ENCODE measurements around the gene ZNF474.

ZNF474 gene

DNA sequence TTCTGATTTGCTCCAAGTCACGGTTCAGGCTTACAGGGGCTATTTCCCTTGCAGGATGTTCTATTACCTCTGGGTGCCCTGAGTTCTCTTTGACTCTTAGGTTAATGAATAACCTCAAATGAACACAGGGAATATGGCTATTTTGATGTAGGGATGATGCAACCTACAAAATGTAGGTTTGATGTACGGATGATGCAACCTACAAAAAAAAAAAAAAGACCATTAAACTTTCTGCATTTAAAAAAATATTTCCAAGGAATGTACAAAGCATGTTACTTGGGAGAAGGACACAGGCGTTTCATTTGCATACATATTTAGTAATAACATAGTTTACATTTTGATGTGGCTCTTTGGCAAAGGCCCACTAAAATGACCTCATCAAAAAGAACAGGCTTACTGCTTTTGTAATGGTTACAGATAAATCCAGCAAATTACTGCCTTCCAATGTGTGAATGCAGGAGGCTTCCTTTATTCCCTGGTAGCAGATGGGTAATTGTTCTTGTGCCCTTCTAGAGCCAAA lies 36.3 kb downstream of the ZNF474 start:
- TF ChIP-seq CTCF (IDR thresholded peaks at IDR 0.05), result no peak
- Histone ChIP-seq H3K4me3 (ENCODE audit: low read depth in 1 of 2, low read length in 1 of 2) (no peak overlapping the region), H3K36me3 (no peaks in the 10 kb centered on the region), H3K27me3 (no peaks in the 10 kb centered on the region), H3K27ac (no peak overlapping the region), H3K9me3 (no peaks in the 10 kb centered on the region), H3K4me1 (ENCODE audit: control insufficient read depth in 1 of 2, insufficient read depth in 1 of 2, low read depth in 1 of 2, low read length in 1 of 2) (no peaks in the 10 kb centered on the region)

DNA sequence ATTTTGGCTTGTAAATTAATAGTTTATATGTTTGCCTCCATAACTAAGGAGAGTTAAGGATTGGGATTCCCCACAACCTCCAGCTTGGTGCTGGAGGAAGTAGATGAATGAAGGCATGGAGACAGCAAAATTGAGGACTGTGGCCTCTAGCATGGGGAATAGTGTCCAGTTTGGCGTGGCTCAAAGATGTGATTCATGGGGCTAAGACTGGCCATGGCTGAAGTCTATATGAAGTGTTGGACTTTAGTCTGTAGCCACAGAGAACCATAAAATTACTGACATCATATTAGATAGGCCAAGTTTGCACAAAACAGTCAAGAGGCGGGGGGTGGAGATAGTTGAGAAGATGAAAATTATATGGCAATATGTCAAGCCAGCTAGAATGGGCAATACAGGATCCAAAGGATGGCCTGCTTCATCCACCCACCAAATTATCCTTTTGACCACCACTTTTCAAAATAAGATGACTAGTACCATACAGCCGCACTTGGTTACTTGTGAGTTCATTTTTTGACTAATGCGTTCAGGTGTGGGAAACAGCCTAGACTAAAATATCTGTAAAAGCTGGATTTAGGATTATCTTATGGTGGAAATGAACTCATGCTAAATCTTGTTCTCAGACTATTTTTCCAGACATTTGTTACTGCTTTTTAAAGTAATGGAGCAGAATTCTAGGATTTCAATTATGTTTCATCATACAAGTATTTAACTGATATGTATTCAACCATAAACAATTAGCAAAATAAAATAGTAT lies 40.2 kb downstream of the ZNF474 start:
- Histone ChIP-seq H3K27ac (no peak overlapping the region), H3K4me3 (ENCODE audit: low read depth in 1 of 2, low read length in 1 of 2) (no peak overlapping the region), H3K4me1 (ENCODE audit: control insufficient read depth in 1 of 2, insufficient read depth in 1 of 2, low read depth in 1 of 2, low read length in 1 of 2) (no peaks in the 10 kb centered on the region), H3K36me3 (no peaks in the 10 kb centered on the region), H3K9me3 (no peaks in the 10 kb centered on the region), H3K27me3 (no peaks in the 10 kb centered on the region)
- TF ChIP-seq CTCF (IDR thresholded peaks at IDR 0.05), result no peak

DNA sequence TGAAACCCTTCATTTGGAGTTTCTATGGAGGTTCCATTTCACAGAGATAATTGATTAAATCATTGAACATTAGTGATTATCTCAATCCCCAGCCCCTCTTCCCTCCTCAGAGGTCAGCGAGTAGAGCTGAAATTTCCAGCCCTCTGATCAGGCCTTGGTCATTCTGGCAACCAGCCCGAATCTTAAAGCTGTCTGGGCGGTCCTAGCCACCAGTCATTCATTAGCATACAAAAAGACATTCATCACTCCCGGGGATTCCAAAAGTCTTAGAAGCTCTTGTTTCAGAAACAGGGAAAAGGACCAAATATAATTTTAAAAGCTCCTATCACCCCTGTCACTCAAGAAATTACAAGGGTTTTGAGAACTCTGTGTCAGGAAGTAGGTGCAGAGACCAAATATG lies 41.3 kb downstream of the ZNF474 start:
- H3K36me3 ChIP-seq, result no peaks in the 10 kb centered on the region
- H3K27me3 ChIP-seq, result no peaks in the 10 kb centered on the region
- no peak for TF ChIP-seq CTCF (IDR thresholded peaks at IDR 0.05)
- H3K27ac ChIP-seq, result no peak overlapping the region
- no peak overlapping the region for H3K4me3 ChIP-seq (ENCODE audit: low read depth in 1 of 2, low read length in 1 of 2)
- no peaks in the 10 kb centered on the region for H3K4me1 ChIP-seq (ENCODE audit: control insufficient read depth in 1 of 2, insufficient read depth in 1 of 2, low read depth in 1 of 2, low read length in 1 of 2)
- H3K9me3 ChIP-seq, result no peaks in the 10 kb centered on the region

GRCh38 chr5:122172207-122172606 lies 42.9 kb downstream of the ZNF474 start:
- H3K4me1 ChIP-seq (ENCODE audit: control insufficient read depth in 1 of 2, insufficient read depth in 1 of 2, low read depth in 1 of 2, low read length in 1 of 2), result no peaks in the 10 kb centered on the region

More at GRCh38 chr5:122172207-122172606, 42.9 kb downstream of the ZNF474 start:
- no peak for TF ChIP-seq CTCF (IDR thresholded peaks at IDR 0.05)
- no peak overlapping the region for H3K4me3 ChIP-seq (ENCODE audit: low read depth in 1 of 2, low read length in 1 of 2)
- no peaks in the 10 kb centered on the region for H3K36me3 ChIP-seq
- H3K27me3 ChIP-seq, result no peaks in the 10 kb centered on the region
- no peaks in the 10 kb centered on the region for H3K9me3 ChIP-seq
- no peak overlapping the region for H3K27ac ChIP-seq
